ENCODE data around the gene TGDS.
"Not testable (repeated sequence)": the region's sequence is repeated elsewhere in the genome, so short reads cannot be mapped to it uniquely, and the experiment has no call there.

The TGDS gene

GRCh38 chr13:94595950-94596574 lies at the start of gene TGDS:
Gene TGDS (minus strand): TSS chr13:94596152. CDS start chr13:94596136, 16 bp downstream.
- Histone ChIP-seq H3K4me3 (ENCODE audit: low read length) (peak within 1 kb of the TSS; percentile 96), H3K27ac (ENCODE audit: low read depth, low read length) (peak within 1 kb of the TSS; percentile 70), H3K4me1 (ENCODE audit: control insufficient read depth, insufficient read depth, low read length) (peaks cover 8% of the 10 kb centered on the region), H3K36me3 (ENCODE audit: control insufficient read depth, insufficient read depth, low read length) (peaks cover 3% of the 10 kb centered on the region), H3K27me3 (ENCODE audit: control insufficient read depth, insufficient read depth, low read length) (no peaks in the 10 kb centered on the region), H3K9ac (ENCODE audit: low read length) (peak within 1 kb of the TSS; percentile 85)

- Histone ChIP-seq H3K4me3 (ENCODE audit: low read length) (no peak overlapping the region), H3K27me3 (ENCODE audit: control insufficient read depth, insufficient read depth, low read length) (no peaks in the 10 kb centered on the region), H3K9ac (ENCODE audit: low read length) (no peak overlapping the region), H3K36me3 (ENCODE audit: control insufficient read depth, insufficient read depth, low read length) (no peaks in the 10 kb centered on the region), H3K4me1 (ENCODE audit: control insufficient read depth, insufficient read depth, low read length) (peaks cover 4% of the 10 kb centered on the region), H3K27ac (ENCODE audit: low read depth, low read length) (no peak overlapping the region)
Measured at GRCh38 chr13:94641409-94641941, 45.5 kb upstream of the TGDS start.

GRCh38 chr13:94640721-94641120 lies 44.8 kb upstream of the TGDS start:
- H3K36me3 ChIP-seq (ENCODE audit: control insufficient read depth, insufficient read depth, low read length), result no peaks in the 10 kb centered on the region
- peaks cover 4% of the 10 kb centered on the region for H3K4me1 ChIP-seq (ENCODE audit: control insufficient read depth, insufficient read depth, low read length)
- H3K27me3 ChIP-seq (ENCODE audit: control insufficient read depth, insufficient read depth, low read length), result no peaks in the 10 kb centered on the region
- H3K27ac ChIP-seq (ENCODE audit: low read depth, low read length), result no peak overlapping the region
- H3K4me3 ChIP-seq (ENCODE audit: low read length), result no peak overlapping the region
- no peak overlapping the region for H3K9ac ChIP-seq (ENCODE audit: low read length)

GRCh38 chr13:94637677-94638076 lies 41.7 kb upstream of the TGDS start:
- H3K4me3 ChIP-seq (ENCODE audit: low read length); H3K27me3 ChIP-seq (ENCODE audit: control insufficient read depth, insufficient read depth, low read length); H3K27ac ChIP-seq (ENCODE audit: low read depth, low read length); H3K4me1 ChIP-seq (ENCODE audit: control insufficient read depth, insufficient read depth, low read length); H3K9ac ChIP-seq (ENCODE audit: low read length); H3K36me3 ChIP-seq (ENCODE audit: control insufficient read depth, insufficient read depth, low read length): not testable (repeated sequence)

- no peak overlapping the region for H3K9ac ChIP-seq (ENCODE audit: low read length)
- H3K4me1 ChIP-seq (ENCODE audit: control insufficient read depth, insufficient read depth, low read length), result peaks cover 4% of the 10 kb centered on the region
- H3K27ac ChIP-seq (ENCODE audit: low read depth, low read length), result no peak overlapping the region
- no peaks in the 10 kb centered on the region for H3K27me3 ChIP-seq (ENCODE audit: control insufficient read depth, insufficient read depth, low read length)
- no peak overlapping the region for H3K4me3 ChIP-seq (ENCODE audit: low read length)
- no peaks in the 10 kb centered on the region for H3K36me3 ChIP-seq (ENCODE audit: control insufficient read depth, insufficient read depth, low read length)
Measured at GRCh38 chr13:94636942-94637578, 41.1 kb upstream of the TGDS start.

- not testable (repeated sequence) for H3K4me1 ChIP-seq (ENCODE audit: control insufficient read depth, insufficient read depth, low read length); H3K27me3 ChIP-seq (ENCODE audit: control insufficient read depth, insufficient read depth, low read length); H3K27ac ChIP-seq (ENCODE audit: low read depth, low read length); H3K4me3 ChIP-seq (ENCODE audit: low read length); H3K36me3 ChIP-seq (ENCODE audit: control insufficient read depth, insufficient read depth, low read length); H3K9ac ChIP-seq (ENCODE audit: low read length)
Measured at GRCh38 chr13:94636096-94636495, 40.1 kb upstream of the TGDS start.

GRCh38 chr13:94632226-94632980 lies 36.5 kb upstream of the TGDS start:
- Histone ChIP-seq H3K4me1 (ENCODE audit: control insufficient read depth, insufficient read depth, low read length) (no peaks in the 10 kb centered on the region), H3K4me3 (ENCODE audit: low read length) (no peak overlapping the region), H3K36me3 (ENCODE audit: control insufficient read depth, insufficient read depth, low read length) (no peaks in the 10 kb centered on the region), H3K27ac (ENCODE audit: low read depth, low read length) (no peak overlapping the region), H3K27me3 (ENCODE audit: control insufficient read depth, insufficient read depth, low read length) (no peaks in the 10 kb centered on the region), H3K9ac (ENCODE audit: low read length) (no peak overlapping the region)

GRCh38 chr13:94630858-94631257 lies 34.9 kb upstream of the TGDS start:
- Histone ChIP-seq H3K27me3 (ENCODE audit: control insufficient read depth, insufficient read depth, low read length) (no peaks in the 10 kb centered on the region), H3K4me3 (ENCODE audit: low read length) (no peak overlapping the region), H3K27ac (ENCODE audit: low read depth, low read length) (no peak overlapping the region), H3K9ac (ENCODE audit: low read length) (no peak overlapping the region), H3K4me1 (ENCODE audit: control insufficient read depth, insufficient read depth, low read length) (no peaks in the 10 kb centered on the region), H3K36me3 (ENCODE audit: control insufficient read depth, insufficient read depth, low read length) (no peaks in the 10 kb centered on the region)

GRCh38 chr13:94623316-94623715 lies 27.4 kb upstream of the TGDS start:
- no peaks in the 10 kb centered on the region for H3K36me3 ChIP-seq (ENCODE audit: control insufficient read depth, insufficient read depth, low read length)

GRCh38 chr13:94622344-94622743 lies 26.4 kb upstream of the TGDS start:
- no peak overlapping the region for H3K9ac ChIP-seq (ENCODE audit: low read length)
- H3K4me1 ChIP-seq (ENCODE audit: control insufficient read depth, insufficient read depth, low read length), result no peaks in the 10 kb centered on the region
- H3K27me3 ChIP-seq (ENCODE audit: control insufficient read depth, insufficient read depth, low read length), result no peaks in the 10 kb centered on the region
- no peak overlapping the region for H3K27ac ChIP-seq (ENCODE audit: low read depth, low read length)
- no peak overlapping the region for H3K4me3 ChIP-seq (ENCODE audit: low read length)
- H3K36me3 ChIP-seq (ENCODE audit: control insufficient read depth, insufficient read depth, low read length), result no peaks in the 10 kb centered on the region

More at GRCh38 chr13:94623316-94623715, 27.4 kb upstream of the TGDS start:
- H3K27ac ChIP-seq (ENCODE audit: low read depth, low read length), result no peak overlapping the region
- H3K9ac ChIP-seq (ENCODE audit: low read length), result no peak overlapping the region
- H3K27me3 ChIP-seq (ENCODE audit: control insufficient read depth, insufficient read depth, low read length), result no peaks in the 10 kb centered on the region
- no peak overlapping the region for H3K4me3 ChIP-seq (ENCODE audit: low read length)
- H3K4me1 ChIP-seq (ENCODE audit: control insufficient read depth, insufficient read depth, low read length), result no peaks in the 10 kb centered on the region

GRCh38 chr13:94620286-94620896 lies 24.4 kb upstream of the TGDS start:
- no peak overlapping the region for H3K4me3 ChIP-seq (ENCODE audit: low read length)
- no peaks in the 10 kb centered on the region for H3K36me3 ChIP-seq (ENCODE audit: control insufficient read depth, insufficient read depth, low read length)
- no peak overlapping the region for H3K9ac ChIP-seq (ENCODE audit: low read length)
- no peaks in the 10 kb centered on the region for H3K27me3 ChIP-seq (ENCODE audit: control insufficient read depth, insufficient read depth, low read length)
- no peaks in the 10 kb centered on the region for H3K4me1 ChIP-seq (ENCODE audit: control insufficient read depth, insufficient read depth, low read length)
- H3K27ac ChIP-seq (ENCODE audit: low read depth, low read length), result no peak overlapping the region

GRCh38 chr13:94617389-94618000 lies 21.5 kb upstream of the TGDS start:
- no peak overlapping the region for H3K9ac ChIP-seq (ENCODE audit: low read length)
- H3K4me1 ChIP-seq (ENCODE audit: control insufficient read depth, insufficient read depth, low read length), result no peaks in the 10 kb centered on the region
- no peaks in the 10 kb centered on the region for H3K36me3 ChIP-seq (ENCODE audit: control insufficient read depth, insufficient read depth, low read length)
- no peaks in the 10 kb centered on the region for H3K27me3 ChIP-seq (ENCODE audit: control insufficient read depth, insufficient read depth, low read length)
- no peak overlapping the region for H3K27ac ChIP-seq (ENCODE audit: low read depth, low read length)
- no peak overlapping the region for H3K4me3 ChIP-seq (ENCODE audit: low read length)
